RWPE2 (cell line): ENCODE data around the gene MAPK14.

Experiments
- ATAC-seq: fragments of 200-7000 bp; cut with Tn5 transposase; 3 replicates; pipeline ENCODE4 v1.9.1; 2021; ENCODE audit warnings: low read depth
- DNase-seq: peaks from one replicate; pipeline ENCODE4 v3.0.0-alpha.2; 2020; ENCODE audit warnings: low spot score
- H3K27ac ChIP-seq: fragments of 450-650 bp; 2 replicates; pipeline ENCODE4 v1.5.1; 2017; ENCODE audit warnings: mild to moderate bottlenecking; ENCODE audit not compliant: poor library complexity, severe bottlenecking
- H3K27me3 ChIP-seq: fragments of 250-450 bp; sonication (Bioruptor Pico); 2 replicates; pipeline ENCODE4 v1.5.1; 2021; ENCODE audit warnings: mild to moderate bottlenecking, moderate library complexity; ENCODE audit not compliant: insufficient read depth, poor library complexity, severe bottlenecking
- H3K36me3 ChIP-seq: fragments of 250-450 bp; sonication (Bioruptor Pico); 2 replicates; pipeline ENCODE4 v1.5.1; 2020; ENCODE audit warnings: low read depth, mild to moderate bottlenecking, moderate library complexity
- H3K4me1 ChIP-seq: fragments of 250-450 bp; sonication (Bioruptor Pico); 2 replicates; pipeline ENCODE4 v1.5.1; 2021; ENCODE audit warnings: mild to moderate bottlenecking, moderate library complexity; ENCODE audit not compliant: insufficient read depth, poor library complexity, severe bottlenecking
- H3K4me3 ChIP-seq: fragments of 250-450 bp; sonication (Bioruptor Pico); 2 replicates; pipeline ENCODE4 v1.5.1; 2021; ENCODE audit warnings: mild to moderate bottlenecking, moderate library complexity; ENCODE audit not compliant: severe bottlenecking
- H3K9me3 ChIP-seq: fragments of 250-450 bp; sonication (Bioruptor Pico); 2 replicates; pipeline ENCODE4 v1.5.1; 2021; ENCODE audit warnings: mild to moderate bottlenecking, moderate library complexity; ENCODE audit not compliant: severe bottlenecking
- CTCF ChIP-seq: fragments of 450-650 bp; IDR thresholded peaks from one replicate; pipeline ENCODE4 v1.5.1; 2017; ENCODE audit warnings: mild to moderate bottlenecking, moderate library complexity; ENCODE audit not compliant: poor library complexity, severe bottlenecking

Gene MAPK14

DNA sequence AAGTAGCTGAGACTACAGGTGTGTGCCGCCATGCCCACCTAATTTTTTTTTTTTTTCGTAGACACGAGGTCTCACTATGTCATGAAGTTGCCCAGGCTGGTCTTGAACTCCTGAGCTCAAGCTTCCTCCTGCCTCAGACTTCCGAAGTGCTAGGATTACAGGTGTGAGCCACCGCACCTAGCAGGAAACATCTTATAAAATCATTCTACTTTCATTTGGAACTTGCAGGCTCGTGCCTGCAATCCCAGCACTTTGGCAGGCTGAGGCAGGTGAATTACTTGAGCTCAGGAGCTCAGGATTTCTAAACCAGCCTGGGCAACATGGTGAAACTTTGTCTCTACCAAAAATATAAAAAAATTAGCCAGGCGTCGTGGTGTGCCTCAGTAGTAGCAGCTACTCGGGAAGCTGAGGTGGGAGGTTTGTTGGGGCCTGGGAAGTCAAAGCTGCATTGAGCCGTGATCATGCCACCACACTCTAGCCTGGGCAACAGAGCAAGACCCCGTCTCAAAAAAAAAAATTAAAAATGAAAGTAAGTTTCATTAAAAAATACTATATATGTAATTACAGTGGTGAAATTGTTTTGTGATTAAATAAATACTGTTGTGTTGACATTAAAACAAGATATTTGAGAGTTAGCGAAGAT is 15.1 kb downstream of the MAPK14 start:
- Histone ChIP-seq H3K36me3 (no peaks in the 10 kb centered on the region), H3K4me3 (no peak overlapping the region), H3K9me3 (no peaks in the 10 kb centered on the region), H3K27me3 (no peaks in the 10 kb centered on the region), H3K27ac (no peak overlapping the region), H3K4me1 (peaks cover 12% of the 10 kb centered on the region)
- no peak for TF ChIP-seq CTCF
- ATAC-seq = no peak
- DNase-seq = no peak

DNA sequence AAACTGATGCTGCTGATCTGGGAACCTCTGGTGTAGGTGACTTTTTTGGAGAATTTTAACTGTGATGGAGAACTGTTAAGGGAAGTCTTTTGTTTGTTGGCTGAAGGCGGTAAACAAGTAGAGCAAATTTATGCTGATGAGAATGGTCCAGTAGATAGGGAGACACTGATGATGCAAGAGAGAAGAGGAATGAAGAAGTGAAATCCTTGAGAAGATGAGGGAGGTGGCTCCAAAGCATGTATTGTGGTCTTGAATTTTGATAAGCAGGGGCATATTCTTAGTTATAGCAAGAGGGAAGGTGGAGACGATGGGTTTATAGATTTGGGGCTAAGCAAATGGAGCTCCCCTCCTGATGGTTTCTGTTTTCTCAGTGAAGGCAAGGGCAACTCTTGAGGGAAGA is 22.0 kb downstream of the MAPK14 start:
- Histone ChIP-seq H3K36me3 (peaks cover 27% of the 10 kb centered on the region), H3K4me1 (peaks cover 10% of the 10 kb centered on the region), H3K4me3 (no peak overlapping the region), H3K9me3 (no peaks in the 10 kb centered on the region), H3K27ac (no peak overlapping the region), H3K27me3 (no peaks in the 10 kb centered on the region)
- ATAC-seq = no peak
- TF ChIP-seq CTCF = no peak
- no peak for DNase-seq

GRCh38 chr6:36050305-36050704 is 22.7 kb downstream of the MAPK14 start:
- ATAC-seq (no peak), DNase-seq (no peak)
- Histone ChIP-seq H3K4me3 (no peak overlapping the region), H3K27ac (no peak overlapping the region), H3K36me3 (peaks cover 30% of the 10 kb centered on the region), H3K4me1 (peaks cover 10% of the 10 kb centered on the region), H3K9me3 (no peaks in the 10 kb centered on the region), H3K27me3 (no peaks in the 10 kb centered on the region)
- no peak for TF ChIP-seq CTCF

DNA sequence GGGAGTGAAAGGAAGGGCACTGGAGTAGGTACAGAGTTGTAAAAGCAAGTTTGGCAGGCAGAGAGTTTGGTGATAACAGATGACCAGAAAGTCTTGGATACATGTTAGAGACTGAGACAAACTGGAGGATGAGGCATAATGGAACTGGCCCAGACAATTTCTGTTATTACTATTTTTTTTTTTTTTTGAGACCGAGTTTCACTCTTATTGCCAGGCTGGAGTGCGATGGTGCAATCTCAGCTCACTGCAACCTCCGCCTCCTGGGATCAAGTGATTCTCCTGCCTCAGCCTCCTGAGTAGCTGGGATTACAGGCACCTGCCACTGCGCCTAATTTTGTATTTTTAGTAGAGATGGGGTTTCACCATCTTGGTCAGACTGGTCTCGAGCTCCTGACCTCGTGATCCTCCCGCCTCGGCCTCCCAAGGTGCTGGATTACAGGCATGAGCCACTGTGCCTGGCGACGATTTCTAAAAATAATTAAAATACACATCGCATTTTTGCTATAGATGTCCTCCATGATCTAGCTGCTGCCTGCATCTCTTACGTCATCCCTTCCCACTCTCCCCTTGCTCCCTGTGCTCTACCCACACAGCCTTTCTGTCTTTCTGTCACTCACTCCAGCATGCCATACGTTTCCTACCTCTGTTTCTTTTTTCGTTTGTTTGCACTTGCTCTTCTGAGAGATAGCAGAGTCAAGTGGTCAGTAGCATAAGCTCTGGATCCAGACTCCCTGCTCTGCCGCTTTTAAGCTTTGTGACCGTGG is 23.5 kb downstream of the MAPK14 start:
- no peaks in the 10 kb centered on the region for H3K27me3 ChIP-seq
- no peak for ATAC-seq
- H3K4me3 ChIP-seq = no peak overlapping the region
- peaks cover 10% of the 10 kb centered on the region for H3K4me1 ChIP-seq
- DNase-seq = no peak
- TF ChIP-seq CTCF = no peak
- H3K9me3 ChIP-seq = no peaks in the 10 kb centered on the region
- H3K36me3 ChIP-seq = peaks cover 31% of the 10 kb centered on the region
- no peak overlapping the region for H3K27ac ChIP-seq

DNA sequence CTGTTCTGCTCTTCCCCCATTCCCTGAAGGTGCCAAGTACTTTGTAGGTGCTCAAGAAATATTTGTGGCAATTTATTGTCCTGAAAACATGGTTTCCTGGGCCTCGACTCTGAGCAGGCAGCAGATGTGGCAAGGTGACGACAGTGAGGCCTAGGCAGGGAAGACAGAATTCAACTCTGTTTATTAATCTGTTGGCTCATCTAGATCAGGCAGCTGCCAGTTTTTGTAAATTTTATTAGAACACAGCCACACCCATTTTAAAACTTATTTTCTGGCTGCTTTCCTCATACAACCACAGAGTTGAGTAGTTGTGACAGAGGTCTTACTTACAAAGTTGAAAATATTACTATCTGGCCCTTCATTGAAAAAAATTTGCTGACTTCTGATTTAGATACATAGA is 24.5 kb downstream of the MAPK14 start:
- no peaks in the 10 kb centered on the region for H3K27me3 ChIP-seq
- ATAC-seq = no peak

More for the DNA sequence above, 24.5 kb downstream of the MAPK14 start:
- no peak overlapping the region for H3K4me3 ChIP-seq
- peaks cover 36% of the 10 kb centered on the region for H3K36me3 ChIP-seq
- no peaks in the 10 kb centered on the region for H3K9me3 ChIP-seq
- H3K4me1 ChIP-seq = peaks cover 10% of the 10 kb centered on the region
- DNase-seq = no peak
- TF ChIP-seq CTCF = no peak
- H3K27ac ChIP-seq = no peak overlapping the region
